NOMO-1 (cell line): ENCODE results near the gene ITGB8.

Experiments used
- DNase-seq, 2 experiments: peaks; one replicate each; lab custom pipeline; 2025; ENCODE audit not compliant: unreplicated experiment in 2 of 2; lab: John Stamatoyannopoulos, UW

Gene ITGB8

DNA sequence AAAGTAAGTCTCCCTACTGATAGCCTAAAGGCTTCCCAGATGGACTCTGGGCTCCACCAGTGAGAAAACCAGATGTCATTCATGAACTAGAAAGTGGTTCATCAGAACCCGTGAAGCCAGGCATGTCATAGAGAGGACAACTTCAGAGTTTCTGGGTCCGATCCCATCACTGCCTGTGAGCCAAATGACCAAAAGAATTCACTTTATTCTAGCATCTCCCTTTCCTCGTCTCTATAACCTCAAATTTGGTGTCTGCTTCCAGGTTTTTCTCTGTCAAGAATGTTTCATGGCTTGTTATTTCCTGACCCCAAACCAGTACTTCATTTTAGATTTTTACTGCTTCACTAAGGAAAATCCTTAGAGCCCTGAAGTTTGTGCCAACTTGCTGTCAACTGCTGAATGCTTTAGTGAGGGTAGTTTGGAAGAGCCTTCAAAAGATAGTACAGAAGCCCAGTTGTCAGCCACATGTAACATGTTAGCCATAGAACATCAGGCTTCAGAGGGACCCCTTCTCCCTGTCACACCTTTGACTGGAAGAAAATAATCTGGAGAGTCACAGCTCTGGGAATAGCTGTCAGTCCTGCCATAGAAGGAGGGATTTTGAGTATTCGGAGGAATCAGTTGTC is 34.0 kb downstream of the ITGB8 start:
- DNase-seq: no peak

DNA sequence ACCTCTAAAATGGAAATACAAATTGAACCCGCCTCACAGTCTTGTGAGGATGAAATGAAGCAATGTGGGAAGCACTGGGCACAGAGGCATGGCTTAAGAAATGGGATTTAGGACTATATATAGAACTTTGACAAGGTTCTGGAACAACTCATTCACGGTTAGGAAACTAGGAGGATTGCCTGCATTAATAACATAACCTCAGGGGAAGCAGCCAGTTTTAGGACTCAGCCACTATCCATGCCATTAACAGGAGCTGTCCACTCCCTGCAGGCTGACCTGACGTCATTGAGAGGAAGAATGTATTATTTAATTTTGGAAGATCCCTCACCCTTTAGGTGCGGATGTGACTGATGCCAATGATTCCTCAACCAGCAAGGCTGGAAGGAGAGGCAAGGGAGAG is 34.8 kb downstream of the ITGB8 start:
- DNase-seq: no peak

DNA sequence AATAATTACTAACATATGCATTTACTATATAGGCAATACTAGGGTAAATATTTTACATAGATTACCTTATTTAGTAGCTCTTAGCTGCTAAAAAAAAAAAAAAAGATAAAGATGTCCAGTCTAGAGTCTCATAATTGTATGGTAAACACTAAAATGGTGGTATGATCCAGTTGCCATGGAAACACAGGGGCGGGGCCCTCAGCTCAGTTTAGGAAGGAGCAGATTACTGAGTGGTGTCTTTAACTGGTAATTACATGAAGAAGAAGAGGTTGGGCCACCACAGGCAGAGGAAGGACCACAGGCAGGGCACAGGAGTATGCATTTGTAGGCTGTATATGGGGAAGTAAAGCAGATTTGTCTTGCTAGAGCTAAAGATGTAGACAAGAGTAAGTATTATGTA is 43.7 kb downstream of the ITGB8 start:
- DNase-seq: no peak

DNA sequence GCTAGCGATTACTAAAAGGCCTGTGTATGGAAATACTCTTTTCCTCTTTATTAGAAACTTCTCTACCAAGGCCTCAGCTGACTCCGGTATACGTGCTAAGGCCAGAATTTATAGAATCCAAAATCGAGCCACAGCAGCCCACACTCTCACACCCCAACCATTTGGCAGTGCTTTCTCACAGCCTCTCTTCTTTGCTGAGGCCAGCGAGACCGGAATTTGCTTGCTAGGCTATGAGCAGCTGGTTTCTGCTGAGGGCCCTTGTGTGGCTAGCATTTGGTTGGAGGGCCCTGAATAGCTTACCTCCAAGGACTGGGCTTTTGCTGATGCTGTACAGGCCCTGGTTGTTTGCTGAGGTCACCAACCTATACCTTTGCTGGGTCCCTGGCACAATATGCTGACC is 46.1 kb downstream of the ITGB8 start:
- DNase-seq: no peak

DNA sequence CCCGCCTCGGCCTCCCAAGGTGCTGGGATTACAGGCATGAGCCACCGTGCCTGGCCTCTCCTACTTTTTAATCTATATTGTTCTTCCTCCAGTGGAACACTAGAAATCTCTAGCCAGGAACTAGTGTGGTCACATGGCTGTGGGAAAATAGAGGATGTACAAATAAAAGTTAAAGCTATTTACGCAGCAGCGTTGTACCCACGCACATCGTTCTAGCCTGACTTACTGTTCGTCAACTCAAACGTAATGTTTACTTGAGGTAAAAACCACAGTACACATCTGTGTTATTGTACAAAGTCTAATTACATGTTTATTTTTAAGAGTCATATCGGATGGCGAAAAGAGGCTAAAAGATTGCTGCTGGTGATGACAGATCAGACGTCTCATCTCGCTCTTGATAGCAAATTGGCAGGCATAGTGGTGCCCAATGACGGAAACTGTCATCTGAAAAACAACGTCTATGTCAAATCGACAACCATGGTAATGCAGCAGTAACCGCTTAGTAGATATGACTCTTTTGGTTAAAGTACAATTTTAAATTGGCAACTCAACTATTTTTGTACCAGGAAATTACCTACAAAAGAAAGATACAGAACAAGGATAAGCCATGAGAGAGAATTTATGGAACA is 50.8 kb downstream of the ITGB8 start:
- no peak for DNase-seq

DNA sequence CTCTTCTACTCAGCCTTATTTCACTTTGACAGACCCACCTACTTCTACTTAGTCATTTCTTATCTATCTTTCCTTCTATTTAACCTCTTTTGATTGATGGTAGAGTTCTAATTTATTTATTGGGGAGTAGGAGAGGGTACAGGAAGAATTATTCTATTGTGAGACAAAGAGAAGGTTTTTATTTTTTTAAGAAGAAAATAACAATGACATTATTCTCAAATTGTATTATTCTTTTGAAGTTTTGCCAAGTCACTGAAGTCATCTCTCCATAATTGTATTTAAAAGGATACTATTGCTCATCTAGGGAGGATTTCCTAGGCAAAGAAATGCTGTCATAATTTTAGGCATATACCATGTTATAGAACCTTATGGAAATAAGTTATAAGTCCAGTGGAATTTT is 52.7 kb downstream of the ITGB8 start:
- DNase-seq: no peak

DNA sequence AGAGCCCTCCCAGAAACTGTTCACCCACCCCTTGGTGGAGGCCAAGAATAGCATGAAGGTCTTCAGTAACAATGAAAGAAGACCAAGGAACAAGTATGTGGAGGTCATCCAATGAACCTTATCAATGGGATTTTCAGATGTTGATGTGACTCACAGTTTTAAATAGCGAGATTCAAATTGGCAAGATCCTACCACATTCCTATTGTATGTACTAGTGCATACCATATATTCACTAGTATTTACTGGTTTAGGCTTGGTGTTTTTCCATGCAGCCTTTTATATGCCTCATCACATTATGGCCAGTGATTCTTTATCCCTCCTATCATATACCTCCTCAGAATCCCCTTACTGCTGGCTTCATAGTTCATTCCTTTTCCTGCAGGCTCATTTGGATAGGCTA is 54.4 kb downstream of the ITGB8 start:
- no peak for DNase-seq

DNA sequence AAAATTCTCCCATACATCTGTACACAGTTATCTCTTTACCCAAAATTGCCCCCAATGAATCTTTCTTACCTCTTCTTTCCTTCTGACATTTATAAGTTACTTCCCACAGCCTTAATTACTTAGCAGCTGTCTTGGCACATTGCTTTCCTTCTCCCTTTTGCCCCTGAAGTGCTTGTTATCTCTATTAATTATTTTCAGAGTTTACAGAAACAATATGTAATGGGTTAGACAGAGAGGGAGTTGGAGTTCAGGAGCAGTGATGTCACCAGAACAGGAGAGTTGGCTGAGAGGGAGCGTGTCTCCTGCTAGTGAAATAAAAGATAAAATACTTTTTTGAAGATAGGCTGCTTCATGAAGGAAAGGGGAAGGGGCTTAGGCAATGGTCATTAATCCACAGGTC is 57.4 kb downstream of the ITGB8 start:
- no peak for DNase-seq

DNA sequence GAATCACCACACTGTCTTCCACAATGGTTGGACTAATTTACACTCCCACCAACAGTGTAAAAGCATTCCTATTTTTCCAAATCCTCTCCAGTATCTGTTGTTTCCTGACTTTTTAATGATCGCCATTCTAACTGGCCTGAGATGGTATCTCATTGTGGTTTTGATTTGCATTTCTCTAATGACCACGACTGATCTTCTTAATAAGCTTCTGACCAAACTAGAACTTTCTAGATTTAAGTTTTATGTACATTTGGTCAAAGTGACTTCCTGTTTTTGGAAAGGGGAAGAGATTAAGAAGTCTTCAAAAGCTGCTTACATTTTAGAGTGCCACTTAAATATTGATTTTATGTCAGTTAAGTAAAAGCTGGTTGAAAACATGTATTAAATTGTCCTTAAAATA is 58.5 kb downstream of the ITGB8 start:
- DNase-seq: peak; percentile 63 to 94

DNA sequence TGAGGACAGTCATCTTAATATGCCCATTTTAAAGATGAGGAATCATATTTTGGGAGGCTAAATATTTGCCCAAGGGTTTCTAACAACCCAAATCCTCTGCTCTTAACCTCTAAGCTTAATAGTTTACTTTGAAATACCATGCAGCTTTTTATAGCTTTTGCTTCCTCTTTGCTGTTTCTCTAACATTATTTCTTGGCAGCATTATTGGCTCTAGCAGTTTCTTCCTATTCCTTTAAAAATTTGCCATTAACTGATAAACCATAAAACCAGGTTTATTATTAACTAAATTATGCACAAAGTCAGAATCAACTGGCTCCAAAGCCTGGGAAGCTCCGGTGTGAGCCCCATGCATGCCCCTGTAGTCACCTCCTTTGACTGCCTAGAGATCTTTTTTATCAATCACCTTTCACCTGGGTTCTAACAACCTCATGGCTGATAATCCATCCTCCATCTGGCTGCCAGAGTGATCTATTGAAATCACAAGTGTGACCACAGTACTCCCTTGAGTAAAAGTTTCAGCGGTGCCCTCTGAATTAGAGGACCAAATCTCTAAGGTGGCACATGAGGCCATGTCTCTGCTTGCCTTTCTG is 62.4 kb downstream of the ITGB8 start:
- DNase-seq: peak in 1 of 2 experiments; percentile 20

DNA sequence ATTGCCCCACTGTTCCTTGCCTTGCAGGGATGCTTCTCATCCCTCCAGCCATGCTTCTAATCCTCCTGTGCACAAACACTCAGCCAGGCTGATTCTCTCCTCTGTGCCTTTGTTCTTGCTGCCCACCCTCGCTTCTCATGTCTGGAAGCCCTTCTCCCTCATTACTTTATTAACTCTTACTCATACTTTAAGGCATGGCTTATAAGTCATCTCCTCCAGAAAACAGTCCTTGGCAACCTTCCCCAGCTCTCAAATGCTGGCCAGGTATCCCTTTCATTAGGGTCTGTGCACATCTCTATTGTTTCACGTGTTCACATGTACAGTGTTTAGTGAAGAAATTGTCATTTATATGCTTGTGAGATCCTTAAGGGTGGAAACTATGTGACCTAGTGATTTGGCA is 62.9 kb downstream of the ITGB8 start:
- no peak for DNase-seq

DNA sequence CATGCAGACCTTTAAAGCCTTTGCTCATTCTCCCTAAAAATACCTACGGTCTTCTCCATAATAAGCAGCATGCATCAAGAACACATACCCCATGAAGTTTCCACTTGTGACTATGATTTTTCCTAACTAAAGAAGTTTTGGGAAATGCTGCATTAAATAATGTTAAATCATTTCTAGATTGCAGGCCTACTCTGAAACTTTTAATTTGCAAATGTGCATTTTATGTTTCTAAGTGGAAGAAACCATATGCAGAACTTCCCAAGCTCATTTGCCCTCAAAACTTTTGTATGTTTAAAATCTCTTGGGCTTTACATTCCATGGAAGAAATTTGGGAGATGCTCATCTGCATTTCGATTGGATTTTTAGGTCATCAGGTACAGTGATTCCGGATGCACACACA is 63.6 kb downstream of the ITGB8 start:
- DNase-seq: no peak

DNA sequence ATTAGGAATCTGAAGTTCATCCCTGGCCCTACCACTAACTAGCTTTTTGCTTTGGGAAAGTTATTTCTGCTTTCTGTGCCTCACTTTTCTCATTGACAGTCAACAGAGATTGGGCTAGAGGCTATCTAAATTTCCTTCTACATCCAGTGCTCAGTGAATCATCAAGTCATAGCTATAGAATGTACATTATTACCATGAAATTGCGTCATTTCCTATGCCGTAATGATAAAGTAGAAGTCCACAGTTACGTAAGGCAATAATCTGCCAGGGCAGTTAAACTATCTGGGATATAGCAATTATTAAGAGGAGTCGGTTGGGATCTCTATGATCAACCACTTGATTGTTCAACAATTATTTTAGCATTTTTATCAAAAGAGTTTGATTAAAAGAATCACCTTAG is 64.4 kb downstream of the ITGB8 start:
- peak in 1 of 2 experiments; percentile 49 for DNase-seq

DNA sequence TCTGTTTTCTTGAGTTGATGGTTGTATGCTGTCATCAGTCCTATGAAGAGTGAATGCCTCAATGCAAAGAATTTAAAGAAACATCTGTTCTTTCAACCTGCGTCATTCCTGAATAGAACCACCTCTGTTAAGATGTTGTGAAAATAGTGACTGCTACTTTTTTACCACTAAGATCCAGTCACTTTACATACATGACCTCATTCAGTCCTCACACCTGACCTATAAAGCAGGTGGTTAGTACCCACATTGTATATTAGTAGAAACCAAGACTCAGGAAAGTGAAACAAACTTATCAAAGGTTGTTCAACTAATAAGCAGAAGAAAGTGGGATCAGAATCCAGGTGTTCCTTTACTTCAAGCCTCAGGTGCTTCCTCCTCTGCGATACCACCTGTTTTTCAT is 64.8 kb downstream of the ITGB8 start:
- no peak for DNase-seq

DNA sequence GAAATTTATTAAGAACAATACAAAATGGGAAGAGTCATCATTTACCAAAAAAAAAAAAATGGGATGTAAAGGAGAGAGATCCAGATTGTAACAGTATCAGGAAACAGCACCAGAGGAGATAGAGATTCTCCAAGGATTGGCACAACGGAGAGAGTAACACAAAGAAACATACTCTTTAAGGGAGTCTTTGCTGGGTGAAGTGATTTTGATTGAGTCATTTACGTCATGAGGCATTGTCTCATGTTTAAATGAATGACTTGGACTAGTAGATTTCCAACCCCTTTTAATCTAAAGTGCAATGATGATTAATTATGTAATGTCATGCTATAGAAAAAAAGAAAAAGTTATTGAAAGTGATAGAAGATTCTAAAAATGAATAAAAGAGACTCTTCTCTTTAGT is 68.8 kb downstream of the ITGB8 start:
- no peak for DNase-seq

DNA sequence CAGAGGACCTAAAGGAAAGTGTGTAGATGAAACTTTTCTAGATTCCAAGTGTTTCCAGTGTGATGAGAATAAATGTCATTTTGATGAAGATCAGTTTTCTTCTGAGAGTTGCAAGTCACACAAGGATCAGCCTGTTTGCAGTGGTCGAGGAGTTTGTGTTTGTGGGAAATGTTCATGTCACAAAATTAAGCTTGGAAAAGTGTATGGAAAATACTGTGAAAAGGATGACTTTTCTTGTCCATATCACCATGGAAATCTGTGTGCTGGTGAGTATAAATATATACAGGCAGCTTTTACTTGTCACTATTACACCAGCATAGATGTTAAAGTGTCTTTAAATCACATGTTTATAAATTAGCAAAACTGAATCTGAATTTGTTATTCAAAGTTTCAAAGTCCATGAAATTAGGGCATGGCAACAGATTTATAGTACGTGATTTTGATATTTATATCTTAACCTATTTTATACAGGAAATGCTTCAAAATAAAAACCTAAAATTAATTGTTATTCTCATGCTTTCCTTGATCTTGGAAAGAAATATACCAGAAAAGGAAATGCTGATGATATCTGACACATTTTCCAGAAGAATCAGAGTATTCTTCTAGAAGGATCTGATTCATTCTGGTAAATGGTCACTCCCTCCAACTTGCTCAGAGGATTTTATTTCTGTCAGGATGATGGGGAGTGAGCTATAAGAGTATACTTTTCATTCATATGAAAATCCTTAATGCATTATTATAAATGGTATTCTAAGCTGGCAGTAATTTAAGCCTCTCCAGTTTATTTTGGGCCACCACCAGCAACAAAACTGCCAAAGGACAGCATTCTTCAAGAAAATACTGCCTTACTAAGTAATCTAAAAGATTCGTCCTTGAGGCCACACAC is 71.4 kb downstream of the ITGB8 start:
- DNase-seq: no peak

DNA sequence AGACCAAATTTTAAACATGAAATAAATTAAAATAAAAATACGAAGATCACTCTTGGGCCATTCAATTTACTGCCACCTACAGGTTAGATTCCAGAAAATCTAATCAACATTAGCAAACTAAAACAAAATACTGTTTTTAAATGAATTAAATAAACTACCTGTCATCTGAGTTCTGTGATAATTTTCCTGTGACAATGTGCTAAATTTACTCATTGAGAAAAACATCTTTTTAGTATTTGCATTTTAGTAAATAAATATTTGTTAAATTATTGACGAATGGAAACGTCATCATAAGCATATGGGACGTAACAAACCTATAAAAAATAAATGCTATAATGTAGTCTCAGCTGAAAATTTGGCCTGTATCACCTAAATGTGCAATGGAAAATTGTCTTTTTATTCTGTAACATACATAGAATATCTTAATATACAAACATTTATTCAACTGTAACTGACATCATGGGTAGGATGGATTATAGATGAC is 72.1 kb downstream of the ITGB8 start:
- no peak for DNase-seq

DNA sequence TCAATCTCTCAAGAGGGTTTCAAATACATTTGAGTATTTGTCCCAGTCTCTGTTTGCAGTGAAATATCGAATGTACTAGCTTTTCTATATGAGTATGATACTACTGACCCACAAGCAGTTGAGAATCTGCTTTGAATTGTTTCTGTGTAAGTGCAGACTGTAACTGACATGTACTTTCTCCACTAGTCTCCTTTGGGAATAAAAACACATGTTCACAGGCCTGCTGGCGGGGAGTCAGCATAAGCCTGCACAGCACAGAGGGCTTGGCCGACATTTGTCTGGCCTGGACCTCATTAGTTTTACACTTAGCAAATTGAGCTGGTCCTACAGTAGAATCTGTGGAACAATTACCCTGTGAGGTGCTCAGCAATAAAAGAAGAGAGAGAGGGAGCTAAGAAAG is 72.6 kb downstream of the ITGB8 start:
- DNase-seq: no peak

DNA sequence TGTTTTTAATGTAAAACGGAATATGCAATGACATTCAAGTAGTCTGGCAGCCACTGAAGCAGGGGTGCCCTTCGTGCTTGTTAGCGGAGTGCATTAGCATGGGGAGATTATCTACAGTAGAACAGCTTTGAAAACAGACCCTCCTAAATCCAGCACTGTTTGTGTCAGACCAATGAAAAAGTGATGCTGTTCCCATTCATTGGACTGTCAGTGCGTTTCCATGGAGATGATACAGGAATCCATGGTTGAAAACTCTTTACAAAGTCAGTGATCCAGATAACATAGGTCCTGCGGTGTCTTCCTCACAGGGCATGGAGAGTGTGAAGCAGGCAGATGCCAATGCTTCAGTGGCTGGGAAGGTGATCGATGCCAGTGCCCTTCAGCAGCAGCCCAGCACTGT is 73.6 kb downstream of the ITGB8 start:
- no peak for DNase-seq

DNA sequence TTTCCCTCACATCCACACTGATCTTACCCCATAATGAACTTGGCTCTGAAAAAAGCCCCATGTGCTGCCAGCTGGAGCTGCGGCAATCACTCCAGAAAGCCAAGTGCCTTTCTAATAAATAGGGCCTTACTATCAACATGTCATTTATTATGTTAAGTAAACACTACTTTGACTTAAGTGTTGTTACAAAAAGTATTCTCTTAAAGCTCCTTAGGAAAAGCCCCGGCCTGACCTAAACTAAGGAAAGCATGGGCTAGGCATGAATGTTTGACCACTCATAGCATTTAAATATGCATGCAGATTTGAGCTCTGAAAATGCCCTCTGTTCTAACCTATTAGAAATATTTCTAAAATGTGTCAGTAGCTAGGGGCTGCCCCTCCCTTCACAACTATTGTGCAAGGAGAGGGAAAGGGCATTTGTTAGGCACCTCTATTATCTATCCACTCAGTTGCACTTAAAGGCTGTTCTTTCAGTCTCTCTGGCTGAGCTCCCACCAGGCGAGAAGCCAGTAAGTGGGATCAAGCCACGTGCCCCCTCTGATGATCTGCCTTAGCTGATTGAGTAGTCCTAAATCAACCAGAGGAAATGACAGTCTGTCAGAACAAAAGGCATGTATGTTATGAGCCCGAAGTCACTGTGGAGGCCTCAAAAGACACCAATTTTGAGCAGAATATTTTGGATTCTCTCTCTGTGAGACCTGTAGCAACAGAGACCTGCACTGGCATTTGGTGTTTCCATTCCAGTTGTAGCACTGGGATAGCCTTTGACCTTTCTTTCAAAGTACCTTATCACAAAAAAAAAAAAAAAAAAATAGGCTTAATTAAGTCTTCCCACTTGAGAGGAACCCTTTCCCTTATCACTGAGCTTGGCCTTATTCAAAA is 77.1 kb downstream of the ITGB8 start:
- no peak for DNase-seq

DNA sequence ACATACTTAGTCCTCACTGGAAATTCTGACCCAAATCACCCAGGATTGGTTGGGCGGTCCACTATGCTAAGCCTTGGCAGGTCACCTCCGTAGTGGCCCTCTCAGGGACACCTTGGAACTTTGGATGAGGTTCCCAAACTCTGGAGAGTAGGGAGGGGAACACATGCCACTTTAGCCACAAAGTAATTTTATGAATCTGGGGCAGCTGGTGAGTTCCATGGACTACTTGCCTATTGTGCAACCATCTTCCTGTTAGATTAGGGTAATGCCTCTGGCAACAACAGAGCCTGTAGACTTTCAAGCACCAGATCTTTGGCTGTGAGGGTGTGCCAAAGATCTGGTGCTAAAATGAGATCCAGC is 77.7 kb downstream of the ITGB8 start:
- DNase-seq: peak in 1 of 2 experiments; percentile 42
